ENCODE results near the gene S100A10. TPM values are rescaled to one million over a fixed set of nuclear protein-coding genes. Genes with fewer than 3 reads are reported as not detected.
A peak's percentile ranks its signal among the peaks of the same experiment; 100 is the strongest.

The S100A10 gene
- total RNA-seq, 1 experiment from 2014 or later: 161 TPM

GRCh38 chr1:151990856-151991198, 2.8 kb downstream of the S100A10 start:
- Mint-ChIP-seq H3K27me3 (ENCODE audit: low read depth) (peaks cover 8% of the 10 kb centered on the region; the same call in 1 of the 2 replicates), H3K4me3 (no peak overlapping the region), H3K4me1 (peaks cover 63% of the 10 kb centered on the region), H3K36me3 (peaks cover 6% of the 10 kb centered on the region), H3K27ac (no peak overlapping the region), H3K9me3 (no peaks in the 10 kb centered on the region)
- ATAC-seq (no peak), DNase-seq (ENCODE audit: low spot score) (no peak)
- POLR2A ChIA-PET: no interaction called here
- no peak for TF ChIP-seq ATF1 (CRISPR knock-in tag; IDR thresholded peaks at IDR 0.05)
- CTCF ChIA-PET: interaction anchor here (6.6 to 9.2 kb wide), 2 partner anchors 11 to 22 kb away, joined by 74 to 83 read pairs; no protein-coding TSS in a partner anchor

- CTCF ChIA-PET: interaction anchor here (1.4 to 9.2 kb wide), 5 partner anchors 12 to 56 kb away, joined by 5 to 83 read pairs (median 27); no protein-coding TSS in a partner anchor
- ATAC-seq (no peak), DNase-seq (ENCODE audit: low spot score) (no peak)
- H3K27ac Mint-ChIP-seq: peak overlapping the region; percentile 78; the same call in 1 of the 2 replicates
- peaks cover 8% of the 10 kb centered on the region; the same call in 1 of the 2 replicates for H3K27me3 Mint-ChIP-seq (ENCODE audit: low read depth)
- POLR2A ChIA-PET: no interaction called here
- no peaks in the 10 kb centered on the region for H3K9me3 Mint-ChIP-seq
- peaks cover 12% of the 10 kb centered on the region for H3K36me3 Mint-ChIP-seq
- TF ChIP-seq ZNF512 (CRISPR knock-in tag; IDR thresholded peaks at IDR 0.05; ENCODE audit: borderline replicate concordance) (no peak), ERG (CRISPR knock-in tag; IDR thresholded peaks at IDR 0.05) (no peak), ZNF317 (CRISPR knock-in tag; IDR thresholded peaks at IDR 0.05; ENCODE audit: borderline replicate concordance, low read depth) (no peak), AR (CRISPR knock-in tag; IDR thresholded peaks at IDR 0.05) (no peak), JAZF1 (CRISPR knock-in tag; IDR thresholded peaks at IDR 0.05) (no peak), MXD4 (CRISPR knock-in tag; IDR thresholded peaks at IDR 0.05; ENCODE audit: borderline replicate concordance) (no peak), NR2C2 (CRISPR knock-in tag; IDR thresholded peaks at IDR 0.05) (no peak), ZNF263 (CRISPR knock-in tag; IDR thresholded peaks at IDR 0.05; ENCODE audit: low read depth) (no peak), ZNF396 (CRISPR knock-in tag; IDR thresholded peaks at IDR 0.05; ENCODE audit: borderline replicate concordance) (no peak), ZBTB21 (CRISPR knock-in tag; IDR thresholded peaks at IDR 0.05; ENCODE audit: borderline replicate concordance) (no peak), USF2 (CRISPR knock-in tag; IDR thresholded peaks at IDR 0.05) (no peak), MYBL2 (CRISPR knock-in tag; IDR thresholded peaks at IDR 0.05) (no peak), MAX (CRISPR knock-in tag; IDR thresholded peaks at IDR 0.05) (no peak), ZNF423 (CRISPR knock-in tag; IDR thresholded peaks at IDR 0.05) (no peak), SMAD4 (CRISPR knock-in tag; IDR thresholded peaks at IDR 0.05) (no peak), FOXK1 (CRISPR knock-in tag; IDR thresholded peaks at IDR 0.05) (no peak), SMAD3 (CRISPR knock-in tag; IDR thresholded peaks at IDR 0.05; ENCODE audit: borderline replicate concordance) (no peak)
- H3K4me1 Mint-ChIP-seq: peaks cover 61% of the 10 kb centered on the region
- no peak overlapping the region for H3K4me3 Mint-ChIP-seq
Observed at GRCh38 chr1:151990058-151990855, 3.4 kb downstream of the S100A10 start.

Measured in WTC11 (cell line).